ENCODE data around the gene TEX12. TPM values are rescaled to one million over a fixed set of nuclear protein-coding genes. Genes with fewer than 3 reads are reported as not detected.
A peak's percentile ranks its signal among the peaks of the same experiment; 100 is the strongest.
"Not testable (repeated sequence)": the region's sequence is repeated elsewhere in the genome, so short reads cannot be mapped to it uniquely, and the experiment has no call there.

The TEX12 gene
- total RNA-seq, 2 donors from 2014 or later = 0.62 TPM; not detected in 1

DNA sequence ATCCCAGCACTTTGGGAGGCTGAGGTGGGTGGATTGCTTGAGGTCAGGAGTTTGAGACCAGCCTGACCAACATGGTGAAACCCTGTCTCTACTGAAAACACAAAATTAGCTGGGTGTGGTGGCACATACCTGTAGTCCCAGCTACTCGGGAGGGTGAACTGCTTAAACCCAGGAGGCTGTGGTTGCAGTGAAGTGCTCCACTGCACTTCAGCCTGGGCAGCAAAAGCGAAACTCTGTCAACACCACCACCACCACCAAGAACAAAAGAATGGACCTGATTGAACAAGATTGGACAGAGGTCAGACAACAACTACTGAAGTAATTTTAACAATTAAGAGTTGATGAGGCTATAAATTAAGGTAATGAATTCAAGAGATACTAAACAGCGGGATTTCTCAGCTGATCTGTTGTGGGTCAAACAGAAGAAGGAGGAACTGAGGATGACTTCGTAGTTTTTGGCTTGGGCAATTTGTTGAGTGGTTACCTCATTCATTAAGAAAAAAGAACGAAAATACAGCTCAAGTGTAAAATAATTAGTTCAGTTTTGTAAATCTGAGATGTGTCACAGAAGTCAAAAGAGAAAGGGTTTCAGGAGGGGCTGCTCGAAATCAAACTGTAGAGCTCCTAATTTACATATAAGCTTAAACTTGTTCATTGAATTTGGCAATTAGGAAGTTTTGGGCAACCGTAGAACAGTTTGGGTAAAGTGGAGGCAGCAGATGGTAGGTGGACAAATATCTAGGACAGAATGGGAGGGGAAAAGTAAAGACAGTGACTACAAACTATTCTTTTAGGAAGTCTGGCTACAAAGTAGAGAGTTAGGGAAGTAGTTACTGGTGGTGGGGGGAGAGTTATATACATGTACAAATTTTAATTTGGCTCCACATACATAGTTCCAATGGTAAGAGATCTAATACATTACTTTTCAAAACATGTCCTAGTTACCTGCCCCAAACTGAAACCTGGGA lies 7.8 kb upstream of the TEX12 start:
- Mint-ChIP-seq H3K4me1 (ENCODE audit: low read depth in 2 of 2) (peaks cover 22 to 39% of the 10 kb centered on the region in 2 donors), H3K36me3 (peaks cover 6% of the 10 kb centered on the region), H3K27me3 (peaks cover 2 to 7% of the 10 kb centered on the region in 2 donors), H3K4me3 (peak overlapping the region; percentile 30), H3K27ac (peak overlapping the region in 1 of 2 donors; percentile 29), H3K9me3 (no peaks in the 10 kb centered on the region)
- DNase-seq (ENCODE audit: low spot score) (no peak), ATAC-seq (peak in 1 of 2 donors; percentile 52)

- Mint-ChIP-seq H3K4me1 (ENCODE audit: low read depth in 2 of 2) (peaks cover 26 to 44% of the 10 kb centered on the region in 2 donors), H3K27ac (peak overlapping the region in 1 of 2 donors; percentile 3), H3K4me3 (no peak overlapping the region), H3K27me3 (peaks cover 2 to 7% of the 10 kb centered on the region in 2 donors), H3K36me3 (peaks cover 6% of the 10 kb centered on the region), H3K9me3 (no peaks in the 10 kb centered on the region)
- no peak for ATAC-seq
- no peak for DNase-seq (ENCODE audit: low spot score)
Measured at GRCh38 chr11:112160091-112160848, 6.9 kb upstream of the TEX12 start.

DNA sequence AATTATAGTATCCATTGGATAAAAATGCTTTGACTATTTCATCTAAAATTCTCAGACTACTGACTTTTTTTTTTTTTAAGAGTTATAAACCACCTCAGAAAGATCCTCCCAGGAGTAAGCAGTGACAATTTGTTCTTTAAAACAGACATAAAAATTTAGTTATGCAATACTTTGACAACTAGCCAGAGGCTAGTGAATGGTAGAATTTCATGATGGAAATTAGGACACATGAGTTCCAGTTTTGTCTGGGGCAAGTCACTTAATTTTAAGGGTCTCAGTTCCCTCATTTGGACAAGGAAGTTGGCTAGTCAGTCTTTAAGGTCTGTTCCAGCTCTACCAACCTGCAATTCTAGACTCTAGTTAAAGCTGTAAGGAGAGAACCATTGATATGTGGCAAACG lies 6.2 kb upstream of the TEX12 start:
- Mint-ChIP-seq H3K27me3 (peaks cover 2 to 7% of the 10 kb centered on the region in 2 donors), H3K9me3 (no peaks in the 10 kb centered on the region), H3K36me3 (peaks cover 6% of the 10 kb centered on the region), H3K4me1 (ENCODE audit: low read depth in 2 of 2) (peaks cover 26 to 44% of the 10 kb centered on the region in 2 donors), H3K4me3 (no peak overlapping the region), H3K27ac (no peak overlapping the region)
- no peak for ATAC-seq
- DNase-seq (ENCODE audit: low spot score) = no peak

GRCh38 chr11:112162200-112162599 lies 5.0 kb upstream of the TEX12 start:
- ATAC-seq; H3K27me3 Mint-ChIP-seq; H3K27ac Mint-ChIP-seq; DNase-seq (ENCODE audit: low spot score); H3K9me3 Mint-ChIP-seq; H3K36me3 Mint-ChIP-seq: not testable (repeated sequence)
- Mint-ChIP-seq H3K4me3 (peak overlapping the region; percentile 12), H3K4me1 (ENCODE audit: low read depth in 2 of 2) (peaks cover 25 to 43% of the 10 kb centered on the region in 2 donors)

DNA sequence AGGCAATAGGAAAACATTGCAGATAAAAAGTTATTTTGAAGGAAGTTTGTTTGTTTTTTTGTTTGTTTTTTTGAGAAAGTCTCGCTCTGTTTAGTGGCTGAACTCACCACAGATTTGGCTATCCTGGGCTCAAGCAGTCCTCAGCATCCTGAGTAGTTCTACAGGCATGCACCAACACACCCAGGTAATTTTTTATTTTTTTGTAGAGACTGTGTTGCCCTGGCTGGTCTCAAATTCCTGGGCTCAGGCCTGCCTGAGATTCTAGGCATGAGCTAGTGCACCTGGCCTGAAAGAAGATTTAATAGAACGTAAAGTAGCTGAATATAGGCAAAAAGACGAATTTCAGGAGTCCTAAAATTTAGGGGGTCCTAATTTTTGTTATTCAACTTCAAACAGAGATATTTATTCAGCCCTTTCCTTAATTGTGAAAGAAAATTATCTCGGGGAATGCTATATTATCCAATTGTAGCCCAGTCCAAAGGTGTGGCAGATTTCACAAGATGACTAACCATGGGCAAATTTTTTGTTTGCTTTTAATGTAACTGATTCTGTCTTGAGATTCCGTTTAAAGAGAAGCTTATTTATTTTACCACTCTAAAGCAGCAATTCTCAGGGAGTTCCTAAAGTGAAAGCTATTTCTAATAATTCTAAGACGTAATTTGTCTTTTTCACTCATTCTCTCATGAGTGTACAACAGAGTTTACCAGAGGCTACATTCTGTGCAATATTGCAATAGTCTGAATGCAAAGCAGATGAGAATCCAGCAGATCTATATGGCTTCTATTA lies 4.2 kb upstream of the TEX12 start:
- peaks cover 4 to 7% of the 10 kb centered on the region in 2 donors for H3K27me3 Mint-ChIP-seq
- H3K9me3 Mint-ChIP-seq = no peaks in the 10 kb centered on the region
- no peak for ATAC-seq
- no peak for DNase-seq (ENCODE audit: low spot score)
- no peak overlapping the region for H3K27ac Mint-ChIP-seq
- H3K36me3 Mint-ChIP-seq = peaks cover 6% of the 10 kb centered on the region
- no peak overlapping the region for H3K4me3 Mint-ChIP-seq
- H3K4me1 Mint-ChIP-seq (ENCODE audit: low read depth in 2 of 2) = peaks cover 20 to 38% of the 10 kb centered on the region in 2 donors

DNA sequence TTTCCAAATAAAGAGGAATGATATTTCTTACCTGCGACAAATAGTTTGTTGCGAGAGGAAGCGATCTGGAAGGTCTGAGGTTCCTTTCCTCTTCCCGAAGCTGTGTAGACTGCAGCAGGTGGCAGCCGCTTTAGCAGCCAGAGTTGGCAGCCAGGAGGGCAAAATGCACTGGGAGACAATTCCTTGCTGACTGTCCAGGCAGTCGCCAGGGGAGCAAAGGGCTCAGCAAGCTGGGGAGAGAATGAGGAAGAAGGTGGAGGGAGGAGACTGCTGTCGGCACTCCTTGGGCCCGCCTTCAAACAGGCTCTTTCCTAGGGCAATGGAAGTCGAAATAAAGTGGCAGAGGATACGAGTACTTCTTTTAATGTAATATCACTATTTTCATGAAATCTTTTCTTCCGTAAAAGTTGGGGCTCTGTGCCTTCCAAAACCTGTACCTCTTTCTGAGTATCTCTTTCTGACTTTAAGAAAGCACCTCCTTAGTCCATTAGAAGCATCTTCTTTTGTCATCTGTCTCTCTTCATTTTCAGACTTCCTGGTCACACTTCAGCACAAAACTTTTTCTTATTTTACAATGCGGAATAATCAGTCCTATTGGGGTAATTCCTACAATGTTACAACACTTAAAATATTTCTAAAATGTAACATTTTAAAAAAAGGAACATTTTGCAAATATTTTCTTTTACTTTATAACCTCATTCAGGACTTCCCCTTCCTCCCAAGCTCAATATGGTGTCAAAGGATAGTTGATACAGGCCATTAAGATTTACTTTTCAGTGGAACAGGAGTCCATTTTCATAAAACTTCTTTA lies 3.1 kb upstream of the TEX12 start, which contains the start of gene IL18:
IL18 (minus strand) TSS at position 220 of the 811 bp plus-strand sequence. CDS start 9,041 bp downstream, outside the sequence.
- peak within 1 kb of the TSS; percentile 24 to 90 for H3K27ac Mint-ChIP-seq
- peak within 1 kb of the TSS; percentile 72 for H3K4me3 Mint-ChIP-seq
- no peaks in the 10 kb centered on the region for H3K9me3 Mint-ChIP-seq
- peaks cover 4 to 7% of the 10 kb centered on the region in 2 donors for H3K27me3 Mint-ChIP-seq
- H3K4me1 Mint-ChIP-seq (ENCODE audit: low read depth in 2 of 2) = peaks cover 19 to 34% of the 10 kb centered on the region in 2 donors
- peaks cover 6% of the 10 kb centered on the region for H3K36me3 Mint-ChIP-seq
- DNase-seq (ENCODE audit: low spot score) (no peak), ATAC-seq (peak in 1 of 2 donors; percentile 62)

DNA sequence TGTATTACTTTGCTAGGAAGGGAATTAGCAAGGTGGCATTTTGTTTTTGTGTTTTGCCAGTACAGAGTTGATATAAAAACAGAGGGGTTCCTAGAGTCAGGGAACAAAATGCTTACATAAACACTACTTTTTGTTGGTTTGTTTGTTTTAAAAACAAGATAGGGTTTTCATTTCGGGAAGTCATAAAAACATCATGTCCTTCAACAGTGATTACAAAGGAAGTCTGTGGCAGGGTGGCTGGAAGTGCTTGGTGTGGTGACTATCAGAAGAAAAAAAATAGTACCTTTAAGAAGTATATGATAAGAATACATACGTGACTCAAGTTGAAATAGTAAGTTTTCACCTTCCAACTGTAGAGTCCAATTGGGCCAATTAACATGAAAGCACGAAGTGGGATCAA lies 2.1 kb upstream of the TEX12 start:
- H3K36me3 Mint-ChIP-seq = peaks cover 6% of the 10 kb centered on the region
- H3K27ac Mint-ChIP-seq = no peak overlapping the region
- no peak overlapping the region for H3K4me3 Mint-ChIP-seq
- ATAC-seq (no peak), DNase-seq (ENCODE audit: low spot score) (no peak)
- peaks cover 4 to 7% of the 10 kb centered on the region in 2 donors for H3K27me3 Mint-ChIP-seq
- peaks cover 14 to 24% of the 10 kb centered on the region in 2 donors for H3K4me1 Mint-ChIP-seq (ENCODE audit: low read depth in 2 of 2)
- H3K9me3 Mint-ChIP-seq = no peaks in the 10 kb centered on the region

DNA sequence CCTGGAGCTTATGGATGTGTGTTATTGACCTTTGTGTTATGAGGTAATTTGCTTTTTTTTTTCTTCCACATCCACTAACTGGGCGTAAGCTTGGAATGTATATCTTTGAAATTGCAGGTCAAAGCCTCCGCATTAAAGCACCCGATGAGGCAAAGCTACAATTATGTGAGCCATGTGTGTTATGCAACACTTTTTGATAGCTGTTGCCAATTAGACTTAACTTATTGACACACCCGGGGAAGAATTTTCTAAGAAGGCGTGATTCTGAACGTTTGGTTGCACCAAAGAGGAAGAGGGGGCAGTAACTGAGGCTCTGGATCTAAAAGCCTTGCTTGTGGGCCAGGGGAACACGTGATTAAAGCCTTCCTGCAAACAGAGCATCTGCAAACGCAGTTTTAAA lies 610 bp upstream of the TEX12 start:
- Mint-ChIP-seq H3K36me3 (peaks cover 6% of the 10 kb centered on the region), H3K4me1 (ENCODE audit: low read depth in 2 of 2) (peaks cover 14 to 20% of the 10 kb centered on the region in 2 donors)

GRCh38 chr11:112172362-112172994 lies 5.3 kb downstream of the TEX12 start:
- H3K36me3 Mint-ChIP-seq = no peaks in the 10 kb centered on the region

More for the DNA sequence above, 610 bp upstream of the TEX12 start:
- no peaks in the 10 kb centered on the region for H3K9me3 Mint-ChIP-seq
- DNase-seq (ENCODE audit: low spot score) = no peak
- no peak for ATAC-seq
- H3K4me3 Mint-ChIP-seq = no peak overlapping the region
- H3K27ac Mint-ChIP-seq = no peak overlapping the region
- H3K27me3 Mint-ChIP-seq = peaks cover 4 to 7% of the 10 kb centered on the region in 2 donors

DNA sequence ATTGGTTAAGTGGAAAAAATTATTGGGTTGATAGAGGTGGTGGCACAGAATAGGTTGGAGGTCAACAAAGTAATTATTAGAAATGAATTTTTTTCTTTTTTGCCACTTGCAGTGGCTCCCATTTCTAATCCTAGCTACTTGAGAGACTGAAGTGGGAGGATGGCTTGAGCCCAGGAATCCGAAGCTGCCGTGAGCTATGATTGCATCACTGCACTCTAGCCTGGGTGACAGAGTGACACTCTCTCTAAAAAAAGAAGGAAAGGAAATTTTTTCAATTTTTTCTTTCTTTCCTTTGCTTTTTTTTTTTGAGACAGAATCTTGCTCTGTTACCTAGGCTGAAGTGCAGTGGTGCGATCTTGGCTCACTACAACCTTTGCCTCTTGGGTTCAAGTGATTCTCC lies 6.0 kb downstream of the TEX12 start:
- Mint-ChIP-seq H3K4me1 (ENCODE audit: low read depth in 2 of 2) (peaks cover 10 to 29% of the 10 kb centered on the region in 2 donors), H3K27ac (no peak overlapping the region), H3K9me3 (no peaks in the 10 kb centered on the region), H3K36me3 (no peaks in the 10 kb centered on the region), H3K27me3 (peaks cover 11 to 12% of the 10 kb centered on the region in 2 donors), H3K4me3 (no peak overlapping the region)
- no peak for DNase-seq (ENCODE audit: low spot score)
- no peak for ATAC-seq

More at GRCh38 chr11:112172362-112172994, 5.3 kb downstream of the TEX12 start:
- DNase-seq (ENCODE audit: low spot score) = no peak
- Mint-ChIP-seq H3K4me1 (ENCODE audit: low read depth in 2 of 2) (peaks cover 8 to 22% of the 10 kb centered on the region in 2 donors), H3K27ac (no peak overlapping the region), H3K9me3 (no peaks in the 10 kb centered on the region), H3K27me3 (peaks cover 11 to 12% of the 10 kb centered on the region in 2 donors), H3K4me3 (no peak overlapping the region)
- ATAC-seq = no peak

- ATAC-seq (peak; percentile 75 to 85), DNase-seq (ENCODE audit: low spot score) (peak; percentile 66)
- Mint-ChIP-seq H3K4me3 (peak within 1 kb of the TSS; percentile 75), H3K9me3 (no peaks in the 10 kb centered on the region), H3K4me1 (ENCODE audit: low read depth in 2 of 2) (peaks cover 24 to 44% of the 10 kb centered on the region in 2 donors), H3K36me3 (no peaks in the 10 kb centered on the region), H3K27me3 (peaks cover 11 to 14% of the 10 kb centered on the region in 2 donors), H3K27ac (peak within 1 kb of the TSS in 1 of 2 donors; percentile 61)
Measured at GRCh38 chr11:112174789-112175598, 7.8 kb downstream of the TEX12 start, which contains the start of gene BCO2. TSS of gene BCO2 (plus strand) at chr11:112175512. CDS start at chr11:112175602, 90 bp downstream.

Measured in natural killer cell treated with Interleukin-12 subunit alpha and Interleukin-12 subunit beta and Interleukin-15 and Interleukin-18, amount 100 ng/mL, for 72 hours (primary cell).